GM10266 (cell line): Measurements from ENCODE around the gene CLCN6.

ENCODE experiments used
- DNase-seq: peaks from one replicate; pipeline ENCODE4 v3.0.0; 2012; ENCODE audit errors: extremely low spot score
- TF ChIP-seq, protein P1 (sequence below): IDR thresholded peaks from 2 replicates; pipeline ENCODE4 v1.5.1; 2012; ENCODE audit warnings: mild to moderate bottlenecking, low read depth; ENCODE audit not compliant: control insufficient read depth, insufficient read depth; ENCODE audit errors: missing control alignments

Gene CLCN6, protein sequence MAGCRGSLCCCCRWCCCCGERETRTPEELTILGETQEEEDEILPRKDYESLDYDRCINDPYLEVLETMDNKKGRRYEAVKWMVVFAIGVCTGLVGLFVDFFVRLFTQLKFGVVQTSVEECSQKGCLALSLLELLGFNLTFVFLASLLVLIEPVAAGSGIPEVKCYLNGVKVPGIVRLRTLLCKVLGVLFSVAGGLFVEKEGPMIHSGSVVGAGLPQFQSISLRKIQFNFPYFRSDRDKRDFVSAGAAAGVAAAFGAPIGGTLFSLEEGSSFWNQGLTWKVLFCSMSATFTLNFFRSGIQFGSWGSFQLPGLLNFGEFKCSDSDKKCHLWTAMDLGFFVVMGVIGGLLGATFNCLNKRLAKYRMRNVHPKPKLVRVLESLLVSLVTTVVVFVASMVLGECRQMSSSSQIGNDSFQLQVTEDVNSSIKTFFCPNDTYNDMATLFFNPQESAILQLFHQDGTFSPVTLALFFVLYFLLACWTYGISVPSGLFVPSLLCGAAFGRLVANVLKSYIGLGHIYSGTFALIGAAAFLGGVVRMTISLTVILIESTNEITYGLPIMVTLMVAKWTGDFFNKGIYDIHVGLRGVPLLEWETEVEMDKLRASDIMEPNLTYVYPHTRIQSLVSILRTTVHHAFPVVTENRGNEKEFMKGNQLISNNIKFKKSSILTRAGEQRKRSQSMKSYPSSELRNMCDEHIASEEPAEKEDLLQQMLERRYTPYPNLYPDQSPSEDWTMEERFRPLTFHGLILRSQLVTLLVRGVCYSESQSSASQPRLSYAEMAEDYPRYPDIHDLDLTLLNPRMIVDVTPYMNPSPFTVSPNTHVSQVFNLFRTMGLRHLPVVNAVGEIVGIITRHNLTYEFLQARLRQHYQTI

DNA sequence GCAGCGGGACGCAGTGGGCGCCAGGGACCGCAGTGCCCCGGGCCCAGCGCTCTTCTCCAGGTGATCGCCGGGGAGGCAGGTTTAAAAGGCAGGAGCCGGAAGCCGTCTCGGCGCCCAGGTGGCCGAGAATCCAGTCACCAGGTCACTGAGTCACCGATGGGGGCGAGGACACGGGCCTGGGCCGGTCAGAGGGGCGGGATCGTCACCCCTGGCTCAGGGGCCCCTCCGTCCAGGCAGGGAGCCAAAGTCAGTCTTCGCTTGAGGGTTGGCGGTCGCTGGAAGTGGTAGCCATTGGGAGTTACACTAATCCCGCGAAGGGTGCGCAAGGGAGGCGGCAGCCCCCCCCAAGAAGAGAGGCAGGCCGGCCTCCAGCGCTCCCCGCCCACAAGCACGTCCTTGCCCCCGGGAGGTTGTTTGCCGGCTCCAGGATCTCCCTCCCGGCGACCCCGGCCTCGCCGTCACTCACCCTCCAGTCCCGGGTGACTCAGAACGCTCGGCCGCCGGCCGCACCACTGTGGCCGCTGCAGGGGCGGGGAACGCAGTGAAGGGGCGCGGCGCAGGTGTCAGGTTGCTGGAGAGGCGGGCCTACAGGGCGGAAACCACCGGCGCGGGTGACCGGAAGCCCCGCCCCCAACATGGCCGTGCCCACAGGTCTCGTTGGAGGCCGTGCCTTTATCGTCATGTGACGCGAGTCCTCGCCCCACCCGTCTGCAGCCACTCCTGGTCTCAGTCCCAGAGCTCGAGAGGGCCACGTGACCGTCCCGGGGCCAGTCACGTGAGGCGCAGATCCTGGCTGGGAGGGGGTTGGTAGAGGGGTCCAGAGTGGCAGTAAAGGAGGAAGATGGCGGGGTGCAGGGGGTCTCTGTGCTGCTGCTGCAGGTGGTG lies at the start of gene CLCN6, which contains the start of gene MTHFR:
CLCN6 (plus strand) TSS at position 770 of the 885 bp plus-strand sequence; CDS start at position 842, 72 bp downstream.
MTHFR (minus strand) TSS at position 543 of the 885 bp plus-strand sequence. CDS start 2,848 bp downstream, outside the sequence.
- DNase-seq, result peak; percentile 97
- TF ChIP-seq, protein P1, sequence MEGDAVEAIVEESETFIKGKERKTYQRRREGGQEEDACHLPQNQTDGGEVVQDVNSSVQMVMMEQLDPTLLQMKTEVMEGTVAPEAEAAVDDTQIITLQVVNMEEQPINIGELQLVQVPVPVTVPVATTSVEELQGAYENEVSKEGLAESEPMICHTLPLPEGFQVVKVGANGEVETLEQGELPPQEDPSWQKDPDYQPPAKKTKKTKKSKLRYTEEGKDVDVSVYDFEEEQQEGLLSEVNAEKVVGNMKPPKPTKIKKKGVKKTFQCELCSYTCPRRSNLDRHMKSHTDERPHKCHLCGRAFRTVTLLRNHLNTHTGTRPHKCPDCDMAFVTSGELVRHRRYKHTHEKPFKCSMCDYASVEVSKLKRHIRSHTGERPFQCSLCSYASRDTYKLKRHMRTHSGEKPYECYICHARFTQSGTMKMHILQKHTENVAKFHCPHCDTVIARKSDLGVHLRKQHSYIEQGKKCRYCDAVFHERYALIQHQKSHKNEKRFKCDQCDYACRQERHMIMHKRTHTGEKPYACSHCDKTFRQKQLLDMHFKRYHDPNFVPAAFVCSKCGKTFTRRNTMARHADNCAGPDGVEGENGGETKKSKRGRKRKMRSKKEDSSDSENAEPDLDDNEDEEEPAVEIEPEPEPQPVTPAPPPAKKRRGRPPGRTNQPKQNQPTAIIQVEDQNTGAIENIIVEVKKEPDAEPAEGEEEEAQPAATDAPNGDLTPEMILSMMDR, result no peak

DNA sequence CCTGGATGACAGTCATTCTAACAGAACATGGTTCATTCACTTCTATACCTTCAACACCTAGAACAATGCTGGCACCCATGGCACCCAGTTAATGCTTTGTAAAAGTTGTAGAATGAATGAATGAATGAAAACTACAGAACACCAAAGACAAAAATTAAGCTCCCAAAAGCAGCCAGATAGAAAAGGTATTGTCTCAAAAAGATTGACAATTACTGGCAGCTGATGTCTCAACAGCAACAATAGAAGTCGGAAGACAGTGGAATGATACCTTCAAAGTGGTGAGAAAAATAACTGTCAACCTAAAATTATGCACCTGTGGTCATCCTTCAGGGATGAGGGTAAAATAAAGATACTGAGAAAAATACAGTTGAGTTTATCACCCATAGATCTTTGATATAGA lies 48.9 kb upstream of the CLCN6 start:
- TF ChIP-seq, protein P1, result no peak
- DNase-seq, result no peak

DNA sequence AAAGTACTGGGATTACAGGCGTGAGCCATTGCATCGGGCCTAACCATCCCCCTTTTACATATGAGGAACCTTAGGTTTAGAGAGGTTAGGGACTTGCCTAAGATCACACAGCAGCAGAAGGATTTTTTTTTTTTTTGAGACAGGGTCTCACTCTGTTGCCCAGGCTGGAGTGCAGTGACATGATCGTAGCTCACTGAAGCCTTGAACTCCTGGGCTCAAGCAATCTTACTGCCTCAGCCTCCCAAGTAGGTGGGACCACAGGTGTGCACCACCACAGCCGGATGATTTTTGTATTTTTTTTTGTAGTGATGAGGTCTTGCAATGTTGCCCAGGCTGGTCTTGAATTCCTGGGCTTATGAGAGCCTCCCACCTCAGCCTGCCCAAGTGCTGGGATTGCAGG lies 46.2 kb upstream of the CLCN6 start:
- TF ChIP-seq, protein P1, result no peak
- no peak for DNase-seq

- TF ChIP-seq, protein P1, result no peak
Measured at GRCh38 chr1:11761285-11761684, 44.7 kb upstream of the CLCN6 start.

GRCh38 chr1:11761988-11762406 lies 44.0 kb upstream of the CLCN6 start, which contains the start of gene C1orf167:
Gene C1orf167 (plus strand): TSS chr1:11762193. CDS start chr1:11764401, 2,208 bp downstream.
- TF ChIP-seq, protein P1, result no peak
- no peak for DNase-seq

More at GRCh38 chr1:11761285-11761684, 44.7 kb upstream of the CLCN6 start:
- DNase-seq, result no peak

- no peak for DNase-seq
- TF ChIP-seq, protein P1, result no peak
Measured at GRCh38 chr1:11764115-11764514, 41.9 kb upstream of the CLCN6 start.
